OCI-LY7 (cell line): ENCODE data around the gene GJC1. TPM values are rescaled to one million over a fixed set of nuclear protein-coding genes. Genes with fewer than 3 reads are reported as not detected.

ENCODE experiments used
- total RNA-seq, 2 experiments: library from RNA; depleted of rRNA in 1 of 2; stranded (reverse); fragments of >200 nt in 1 of 2; shearing (Covaris generic) in 1 of 2; gene quantifications; 2 replicates each; pipeline ENCODE4 v1.2.3, GENCODE V29; 2014 to 2022

Gene GJC1
- total RNA-seq, 2 experiments from 2014 or later = 14.2 to 19.5 TPM

Other genes starting within 250 kb of the GJC1 start
- 0.03 and 0.41 TPM in 2 replicates for gene MEIOC, start 173.8 kb downstream of the GJC1 start, total RNA-seq (2014; rRNA removed; shearing (Covaris generic))
- gene MEIOC, start 173.8 kb downstream of the GJC1 start, total RNA-seq (2022) = 5.1 and 5.5 TPM in 2 replicates
- 33.2 and 42.4 TPM in 2 replicates for gene CCDC43, start 140.5 kb downstream of the GJC1 start, total RNA-seq (2014; rRNA removed; shearing (Covaris generic))
- 30.3 and 35.6 TPM in 2 replicates for gene CCDC43, start 140.5 kb downstream of the GJC1 start, total RNA-seq (2022)
- 18.1 and 24.3 TPM in 2 replicates for gene DBF4B, start 121.6 kb downstream of the GJC1 start, total RNA-seq (2014; rRNA removed; shearing (Covaris generic))
- gene DBF4B, start 121.6 kb downstream of the GJC1 start, total RNA-seq (2022) = 45.8 and 49.2 TPM in 2 replicates
- gene ADAM11, start 71.3 kb downstream of the GJC1 start, total RNA-seq (2014; rRNA removed; shearing (Covaris generic)) = 2.1 and 3.3 TPM in 2 replicates
- gene ADAM11, start 71.3 kb downstream of the GJC1 start, total RNA-seq (2022) = 1.1 and 1.4 TPM in 2 replicates
- not detected in 2 replicates for gene HIGD1B, start 17.6 kb upstream of the GJC1 start, total RNA-seq (2014; rRNA removed; shearing (Covaris generic))
- not detected in 2 replicates for gene HIGD1B, start 17.6 kb upstream of the GJC1 start, total RNA-seq (2022)
- gene EFTUD2, start 69.2 kb upstream of the GJC1 start, total RNA-seq (2014; rRNA removed; shearing (Covaris generic)) = 73.5 and 91.4 TPM in 2 replicates
- 133 and 148 TPM in 2 replicates for gene EFTUD2, start 69.2 kb upstream of the GJC1 start, total RNA-seq (2022)
- gene GFAP, start 85.2 kb upstream of the GJC1 start, total RNA-seq (2014; rRNA removed; shearing (Covaris generic)) = 0.51 TPM in 1 of 2 replicates, not detected in the other
- gene GFAP, start 85.2 kb upstream of the GJC1 start, total RNA-seq (2022) = not detected in 2 replicates
- 33.4 and 42.2 TPM in 2 replicates for gene KIF18B, start 117.5 kb upstream of the GJC1 start, total RNA-seq (2014; rRNA removed; shearing (Covaris generic))
- 126 and 146 TPM in 2 replicates for gene KIF18B, start 117.5 kb upstream of the GJC1 start, total RNA-seq (2022)
- not detected in 2 replicates for gene C1QL1, start 138.0 kb upstream of the GJC1 start, total RNA-seq (2014; rRNA removed; shearing (Covaris generic))
- gene C1QL1, start 138.0 kb upstream of the GJC1 start, total RNA-seq (2022) = not detected in 2 replicates
- 40.8 and 53.1 TPM in 2 replicates for gene DCAKD, start 221.3 kb upstream of the GJC1 start, total RNA-seq (2014; rRNA removed; shearing (Covaris generic))
- 45.6 and 48.9 TPM in 2 replicates for gene DCAKD, start 221.3 kb upstream of the GJC1 start, total RNA-seq (2022)
- 65.7 and 82.3 TPM in 2 replicates for gene NMT1, start 231.0 kb upstream of the GJC1 start, total RNA-seq (2014; rRNA removed; shearing (Covaris generic))
- gene NMT1, start 231.0 kb upstream of the GJC1 start, total RNA-seq (2022) = 126 and 134 TPM in 2 replicates